GM18517 (cell line): ENCODE results near the gene HS6ST3.
"Not testable (repeated sequence)": the region's sequence is repeated elsewhere in the genome, so short reads cannot be mapped to it uniquely, and the experiment has no call there.

Source experiments
- ATAC-seq: cut with Tn5 transposase; IDR thresholded peaks from one replicate; pipeline ENCODE4 v1.9.1; 2021; ENCODE audit warnings: mild to moderate bottlenecking, moderate library complexity; ENCODE audit not compliant: unreplicated experiment

HS6ST3 gene

DNA sequence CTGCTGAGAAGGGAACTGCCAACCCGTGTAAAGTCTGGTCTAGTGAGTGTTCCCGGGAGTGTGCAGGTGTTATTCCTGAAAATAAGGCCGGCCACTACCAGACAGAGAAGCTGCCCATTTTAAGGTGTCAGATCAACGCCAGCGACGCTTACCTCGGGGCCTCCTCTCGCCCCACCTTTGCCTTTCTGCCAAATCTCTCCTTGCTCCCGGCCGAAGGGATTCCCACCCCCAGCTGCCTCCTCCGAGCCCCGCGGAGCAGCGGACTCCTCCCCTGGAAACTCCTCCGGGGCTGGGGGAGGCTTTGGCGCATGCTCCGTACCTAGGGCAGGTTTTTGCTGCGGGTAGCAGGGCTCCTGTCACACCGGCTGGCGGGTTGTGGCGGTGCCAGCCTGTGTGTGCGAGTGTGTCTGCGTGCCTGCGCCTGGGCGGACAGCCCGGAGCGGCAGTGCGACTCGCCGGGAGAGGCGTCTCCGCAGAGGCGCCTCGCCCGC, at the start of gene HS6ST3:
HS6ST3 (plus strand) TSS at position 359 of the 491 bp plus-strand sequence.
- ATAC-seq, result peak; percentile 49

DNA sequence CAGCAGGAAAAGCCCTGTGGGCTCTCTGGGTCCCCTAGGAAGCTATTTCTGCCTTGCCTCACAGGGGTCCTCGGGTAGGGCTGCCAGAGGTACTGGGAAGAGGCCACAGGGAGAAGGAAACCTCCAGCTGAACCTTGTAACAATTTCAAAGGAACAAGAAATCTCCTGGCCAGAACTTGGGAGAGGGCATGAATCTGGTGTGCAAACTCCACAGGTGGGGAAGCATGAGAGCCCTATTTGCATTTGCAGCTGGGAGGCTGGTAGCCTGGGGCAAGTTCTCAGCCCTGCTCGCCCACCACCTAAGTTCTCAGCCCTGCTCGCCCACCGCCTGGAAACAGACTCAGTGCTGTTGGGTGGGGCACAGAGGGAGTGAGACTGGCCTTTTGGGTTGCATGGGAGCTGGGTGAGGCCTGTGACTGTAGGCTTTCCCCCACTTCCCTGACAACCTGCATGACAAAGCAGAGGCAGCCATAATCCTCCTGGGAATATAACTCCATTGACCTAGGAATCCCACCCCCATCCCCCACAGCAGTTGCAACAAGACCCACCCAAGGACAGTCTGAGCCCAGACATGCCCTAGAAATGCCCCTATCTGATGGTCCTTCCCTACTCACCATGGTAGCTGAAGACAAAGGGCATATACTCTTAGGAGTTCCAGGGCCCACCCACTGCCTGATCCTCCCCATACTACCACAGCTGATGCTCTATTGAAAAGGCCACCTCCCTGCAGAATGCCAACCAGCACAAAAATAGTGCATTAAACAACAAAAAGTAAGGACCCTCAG, 48.4 kb upstream of the HS6ST3 start:
- no peak for ATAC-seq

DNA sequence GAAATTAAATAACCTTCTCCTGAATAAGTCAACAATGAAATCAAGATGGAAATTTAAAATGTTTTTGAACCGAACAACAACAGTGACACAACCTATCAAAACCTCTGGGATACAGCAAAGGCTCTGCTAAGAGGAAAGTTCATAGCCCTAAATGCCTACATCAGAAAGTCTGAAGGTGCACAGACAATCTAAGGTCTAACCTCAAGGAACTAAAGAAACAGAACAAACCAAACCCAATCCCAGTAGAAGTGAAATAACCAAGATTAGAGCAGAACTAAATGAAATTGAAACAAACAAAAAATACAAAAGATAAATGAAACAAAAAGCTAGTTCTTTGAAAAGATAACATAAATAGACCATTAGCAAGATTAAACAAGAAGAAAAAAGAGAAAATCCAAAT, 45.7 kb upstream of the HS6ST3 start:
- ATAC-seq, result no peak

DNA sequence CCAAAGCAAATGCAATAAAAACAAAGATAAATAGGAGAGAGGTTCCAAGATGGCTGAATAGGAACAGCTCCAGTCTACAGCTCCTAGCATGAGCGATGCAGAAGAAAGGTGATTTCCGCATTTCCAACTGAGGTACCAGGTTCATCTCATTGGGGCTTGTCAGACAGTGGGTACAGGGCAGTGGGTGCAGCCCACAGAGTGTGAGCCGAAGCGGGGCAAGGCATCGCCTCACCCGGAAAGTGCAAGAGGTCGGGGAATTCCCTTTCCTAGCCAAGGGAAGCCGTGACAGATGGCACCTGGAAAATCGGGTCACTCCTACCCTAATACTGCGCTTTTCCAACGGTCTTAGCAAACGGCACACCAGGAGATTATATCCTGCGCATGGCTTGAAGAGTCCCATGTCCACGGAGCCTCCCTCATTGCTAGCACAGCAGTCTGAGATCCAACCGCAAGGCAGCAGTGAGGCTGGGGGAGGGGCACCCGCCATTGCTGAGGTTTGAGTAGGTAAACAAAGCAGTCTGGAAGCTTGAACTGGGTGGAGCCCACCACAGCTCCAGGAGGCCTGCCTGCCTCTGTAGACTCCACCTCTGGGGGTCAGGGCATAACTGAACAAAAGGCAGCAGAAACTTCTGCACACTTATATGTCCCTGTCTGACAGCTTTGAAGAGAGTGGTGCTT, 43.3 kb upstream of the HS6ST3 start:
- not testable (repeated sequence) for ATAC-seq

DNA sequence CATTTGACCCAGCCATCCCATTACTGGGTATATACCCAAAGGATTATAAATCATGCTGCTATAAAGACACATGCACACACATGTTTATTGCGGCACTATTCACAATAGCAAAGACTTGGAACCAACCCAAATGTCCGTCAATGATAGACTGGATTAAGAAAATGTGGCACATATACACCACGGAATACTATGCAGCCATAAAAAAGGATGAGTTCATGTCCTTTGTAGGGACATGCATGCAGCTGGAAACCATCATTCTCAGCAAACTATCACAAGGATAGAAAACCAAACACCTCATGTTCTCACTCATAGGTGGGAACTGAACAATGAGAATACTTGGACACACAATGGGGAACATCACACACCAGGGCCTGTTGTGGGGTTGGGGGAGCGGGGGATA, 39.0 kb upstream of the HS6ST3 start:
- not testable (repeated sequence) for ATAC-seq

DNA sequence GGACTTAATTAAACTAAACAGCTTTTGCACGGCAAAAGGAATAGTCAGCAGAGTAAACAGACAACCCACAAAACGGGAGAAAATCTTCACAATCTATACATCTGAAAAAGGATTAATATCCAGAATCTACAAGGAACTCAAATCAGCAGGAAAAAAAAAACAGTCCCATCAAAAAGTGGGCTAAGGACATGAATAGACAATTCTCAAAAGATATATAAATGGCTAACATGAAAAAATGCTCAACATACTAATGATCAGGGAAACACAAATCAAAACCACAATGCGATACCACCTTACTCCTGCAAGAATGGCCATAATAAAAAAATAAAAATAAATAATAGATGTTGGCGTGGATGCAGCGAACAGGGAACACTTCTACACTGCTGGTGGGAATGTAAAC, 38.4 kb upstream of the HS6ST3 start:
- not testable (repeated sequence) for ATAC-seq

DNA sequence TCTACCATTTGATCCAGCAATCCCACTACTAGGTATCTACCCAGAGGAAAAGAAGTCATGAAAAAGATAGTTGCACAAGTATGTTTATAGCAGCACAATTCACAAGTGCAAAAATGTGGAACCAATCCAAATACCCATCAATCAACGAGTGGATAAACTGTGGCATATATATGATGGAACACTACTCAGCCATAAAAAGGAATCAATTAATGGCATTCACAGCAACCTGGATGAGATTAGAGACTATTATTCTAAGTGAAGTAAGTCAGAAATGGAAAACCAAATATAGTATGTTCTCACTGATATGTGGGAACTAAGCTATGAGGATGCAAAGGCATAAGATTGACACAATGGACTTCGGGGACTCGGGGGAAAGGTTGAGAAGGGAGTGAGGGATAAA, 38.0 kb upstream of the HS6ST3 start:
- not testable (repeated sequence) for ATAC-seq

DNA sequence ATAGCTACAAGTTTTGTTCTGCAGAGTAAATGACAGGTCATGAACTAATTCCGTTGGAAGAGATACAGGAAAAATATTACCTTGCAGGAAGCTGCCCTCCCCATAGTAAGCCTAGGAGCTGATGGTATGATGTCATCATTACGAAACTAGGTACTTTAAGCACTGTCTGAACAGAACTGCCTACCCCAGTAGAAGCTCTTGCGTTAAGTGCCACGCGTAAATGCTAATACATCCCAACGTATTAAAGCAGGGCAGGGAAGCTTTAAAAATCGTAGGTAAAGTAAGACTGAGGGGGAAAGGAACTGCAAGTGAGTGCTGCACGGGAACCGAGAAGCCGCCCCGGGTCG, 37.3 kb upstream of the HS6ST3 start:
- ATAC-seq, result peak; percentile 60

DNA sequence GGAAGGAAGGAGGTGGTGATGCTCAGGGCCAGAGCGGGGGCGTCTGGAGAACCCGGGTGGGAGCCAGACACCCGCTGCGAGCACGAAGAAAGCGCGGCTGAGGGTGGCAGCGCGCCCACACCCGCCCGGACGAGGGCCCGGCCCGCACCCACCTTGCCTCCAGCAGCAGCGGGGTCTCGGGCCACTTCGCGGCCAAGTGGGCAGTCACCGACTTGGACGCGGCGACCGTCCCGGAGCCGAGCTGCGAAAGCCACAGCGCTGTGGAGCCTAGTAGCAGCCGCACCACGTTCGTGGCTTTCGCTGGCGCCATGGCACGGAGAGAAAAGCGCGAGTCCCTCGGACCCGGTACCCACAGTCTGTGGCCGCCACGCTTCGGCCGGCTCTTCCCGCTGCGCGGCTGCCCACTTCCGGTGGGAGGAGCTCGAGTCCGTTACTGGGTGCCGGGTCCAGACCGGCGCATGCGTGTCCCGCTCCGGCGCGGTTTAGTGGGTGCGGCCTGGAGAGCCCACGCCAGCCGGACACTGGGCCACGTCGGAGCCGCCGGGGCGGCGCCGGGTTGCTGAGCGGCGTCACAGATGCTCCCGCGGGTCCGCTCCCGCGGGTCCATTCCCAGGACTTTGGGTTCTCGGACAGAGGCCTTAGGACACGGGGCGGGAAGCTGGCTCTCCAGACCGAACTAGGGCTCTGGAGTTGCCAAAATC, 36.8 kb upstream of the HS6ST3 start, which contains the start of gene UGGT2:
UGGT2 (minus strand) TSS at position 399 of the 701 bp plus-strand sequence; CDS start at position 310, 89 bp downstream.
- peak; percentile 94 for ATAC-seq

DNA sequence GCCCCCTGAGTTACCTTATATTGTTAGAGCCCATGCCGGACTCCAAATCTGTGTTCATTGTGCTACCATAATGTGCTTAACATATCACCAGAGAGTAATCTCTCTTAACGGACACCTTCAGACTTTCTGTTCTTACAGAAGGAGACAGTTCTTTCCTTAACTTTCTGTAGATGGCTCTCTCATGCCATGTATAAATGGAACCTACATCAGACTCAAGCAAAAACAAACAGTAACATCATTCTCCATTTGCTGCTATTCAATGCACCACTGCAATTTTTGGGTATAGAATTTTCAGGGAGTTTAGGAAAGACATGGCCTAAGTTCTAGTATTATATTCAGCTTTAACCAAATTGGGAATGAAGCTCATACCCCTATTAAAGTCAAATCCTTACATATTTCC, 24.1 kb upstream of the HS6ST3 start:
- ATAC-seq, result no peak

DNA sequence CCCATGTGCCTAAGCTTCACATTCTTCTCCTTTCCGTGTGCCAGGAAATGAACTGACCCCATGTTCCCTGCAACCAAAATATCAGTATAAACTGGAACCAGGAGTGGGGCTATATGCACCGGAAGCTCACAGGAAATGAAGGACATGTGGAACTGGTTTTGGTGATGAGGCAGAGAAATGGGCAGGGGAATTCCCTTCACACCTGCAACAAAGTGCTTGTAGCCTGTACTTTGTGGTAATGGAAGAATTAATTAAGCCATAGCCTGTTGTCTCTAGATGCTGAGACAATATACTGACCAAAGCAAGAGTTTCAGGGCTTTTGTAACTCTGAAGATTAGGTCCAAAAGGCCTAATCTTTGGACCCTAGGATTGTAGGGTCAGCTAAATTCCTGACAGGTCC, 21.2 kb upstream of the HS6ST3 start:
- ATAC-seq, result no peak

DNA sequence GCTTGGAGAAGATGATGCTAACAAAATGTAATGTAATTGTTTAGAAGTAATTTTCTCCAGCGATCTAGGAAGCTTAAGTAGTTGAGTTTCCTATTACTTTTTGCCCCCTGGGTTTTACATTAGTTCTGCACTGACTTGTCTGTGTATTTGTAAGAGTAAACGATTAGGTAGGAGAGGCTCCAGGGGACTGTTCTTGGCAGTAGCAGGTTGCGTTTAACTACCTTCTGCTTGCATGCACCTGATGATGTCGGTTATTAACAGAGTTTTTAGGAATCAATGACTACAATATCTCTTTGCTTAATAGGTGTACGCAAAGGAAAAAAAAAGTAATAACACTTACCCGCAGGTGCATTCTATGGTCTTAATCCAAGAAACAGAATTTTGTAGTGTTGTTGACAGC, 18.4 kb upstream of the HS6ST3 start:
- no peak for ATAC-seq

DNA sequence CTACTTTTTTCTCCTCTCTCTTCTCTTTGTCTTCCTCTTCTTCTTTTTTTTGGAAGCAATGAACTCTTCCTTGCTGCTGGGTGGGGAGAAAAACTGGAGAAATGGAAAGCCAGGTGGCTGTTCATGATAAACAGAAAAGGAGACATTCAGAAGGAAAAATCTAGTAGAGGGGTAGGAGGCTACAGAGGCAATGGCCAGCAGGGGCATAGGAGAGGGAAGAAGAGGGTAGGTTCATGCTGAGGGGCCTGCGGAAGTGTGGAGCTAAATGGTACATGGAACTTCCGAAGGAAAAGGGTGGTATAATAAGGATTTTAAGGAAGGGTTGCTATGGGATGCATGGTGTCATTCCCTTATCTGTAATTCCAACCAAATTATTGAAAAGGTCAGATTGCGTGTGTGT, 17.5 kb upstream of the HS6ST3 start:
- ATAC-seq, result no peak

DNA sequence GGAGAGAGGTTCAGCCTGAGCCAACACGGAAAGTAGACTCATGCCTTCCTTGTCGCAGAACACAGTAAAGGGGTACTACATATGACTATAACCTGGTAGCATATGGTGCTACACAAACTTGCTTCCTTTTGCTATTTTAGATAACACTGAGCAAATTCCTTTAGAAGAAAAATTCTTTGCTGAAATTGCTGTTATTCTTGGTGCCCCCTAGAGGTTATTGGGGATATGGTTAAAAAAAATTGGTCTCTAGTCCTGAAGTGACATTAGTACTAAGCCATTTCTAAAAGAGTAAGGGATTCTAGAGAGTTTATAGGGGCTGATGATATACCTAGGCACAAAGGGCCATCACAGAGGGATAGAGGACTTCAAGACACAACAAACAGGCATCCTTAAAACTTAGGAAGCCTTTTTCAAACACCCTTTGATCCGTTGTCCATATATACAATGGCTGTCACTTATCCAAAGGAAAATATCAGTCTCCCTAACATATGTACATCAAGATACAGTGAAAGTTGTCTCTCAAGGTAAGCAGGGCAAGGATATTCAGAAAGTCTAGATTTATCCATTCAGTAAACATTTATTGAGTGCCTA, 13.9 kb upstream of the HS6ST3 start:
- ATAC-seq, result peak; percentile 52

DNA sequence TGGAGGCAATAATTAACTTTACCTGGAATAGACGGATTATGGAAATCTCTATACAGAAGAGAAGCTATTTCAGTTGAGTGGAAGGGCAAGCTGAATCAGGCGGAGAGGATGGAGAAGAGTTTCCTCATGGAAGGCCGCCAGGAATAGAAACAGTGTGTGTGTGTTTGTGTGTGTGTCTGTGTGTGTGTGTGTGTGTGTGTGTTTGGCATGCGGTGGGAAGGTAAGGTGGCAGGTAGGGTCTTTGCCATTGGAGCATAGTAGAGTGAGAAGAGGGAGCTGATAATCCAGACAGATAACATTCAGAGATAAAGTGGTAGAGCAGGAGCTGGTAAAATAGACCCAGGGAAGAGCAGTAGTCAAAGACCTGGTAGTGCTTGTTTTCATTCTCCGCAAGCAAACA, 9.2 kb upstream of the HS6ST3 start:
- no peak for ATAC-seq

DNA sequence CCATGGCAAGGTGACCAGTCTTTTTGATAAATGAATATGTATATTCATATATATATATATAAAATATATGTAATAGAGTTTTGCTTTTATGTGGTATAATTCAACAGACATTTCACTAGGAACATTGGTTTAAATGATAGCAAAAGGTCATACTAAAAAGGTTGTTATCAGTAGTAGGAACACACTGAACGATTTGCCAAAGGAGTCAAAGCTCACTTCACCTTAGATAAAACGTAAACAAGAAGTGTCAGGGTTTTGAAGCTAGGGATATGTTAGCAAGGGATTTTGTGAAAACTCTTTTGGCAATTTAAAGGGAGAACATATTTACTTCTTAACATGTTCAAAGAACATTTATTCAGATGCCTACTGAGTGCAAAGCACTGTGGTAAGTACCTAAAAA, 8.0 kb upstream of the HS6ST3 start:
- ATAC-seq, result no peak

DNA sequence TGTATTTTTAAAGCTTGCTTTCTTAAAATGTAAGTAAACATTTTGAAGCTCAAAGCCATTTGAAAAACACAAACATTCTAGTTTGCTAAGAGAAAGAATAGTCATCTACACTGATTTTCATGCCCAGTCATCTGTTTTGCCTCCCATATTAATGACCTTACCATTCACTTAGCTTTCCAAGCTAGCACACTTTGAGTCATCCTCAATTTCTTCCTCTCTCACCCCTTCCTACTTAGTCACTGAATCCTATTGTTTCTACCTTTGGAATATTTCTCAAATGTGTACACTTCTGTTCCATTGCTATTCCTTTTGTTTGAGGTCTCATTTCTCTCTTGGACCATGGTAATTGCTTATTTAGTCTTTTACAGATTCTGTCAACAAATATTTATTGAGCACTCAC, 7.3 kb upstream of the HS6ST3 start:
- no peak for ATAC-seq

DNA sequence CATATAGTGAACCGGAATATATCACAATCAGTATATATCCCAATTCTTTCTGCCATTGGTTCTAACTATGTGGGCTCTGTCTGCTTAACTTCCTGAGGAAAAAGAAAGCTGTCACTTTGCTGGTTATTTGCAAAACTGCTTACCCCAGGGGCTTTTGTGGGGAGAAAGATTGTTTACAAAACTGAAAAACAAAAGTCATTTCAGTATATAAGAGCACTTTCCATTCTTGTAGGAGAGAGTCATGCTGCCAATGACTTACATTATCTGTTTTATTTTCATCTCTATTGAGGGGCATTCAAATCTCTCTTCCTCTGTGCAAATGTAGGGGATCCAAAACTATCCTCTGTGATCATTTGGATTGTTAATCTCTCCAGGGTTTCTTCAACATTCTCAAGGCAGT, 3.2 kb upstream of the HS6ST3 start:
- no peak for ATAC-seq

DNA sequence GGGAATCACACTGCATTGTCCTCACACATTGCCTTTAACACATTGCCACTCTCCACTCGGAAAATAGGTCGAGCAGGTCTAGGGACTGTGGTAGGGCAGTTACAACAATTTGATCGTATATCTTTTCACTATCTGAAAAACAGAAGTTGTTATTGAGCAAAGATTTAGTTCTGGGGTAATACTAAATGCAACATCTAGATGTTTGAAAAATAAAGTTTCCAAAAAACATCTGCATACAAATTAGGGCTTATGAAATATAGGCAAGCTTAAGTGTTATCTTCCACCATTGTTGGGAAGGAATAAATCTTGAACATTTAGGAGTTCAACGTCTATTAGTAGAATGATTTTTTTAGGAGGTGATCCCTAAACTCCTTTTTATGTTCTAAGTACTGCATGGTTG, 768 bp upstream of the HS6ST3 start:
- ATAC-seq, result no peak

DNA sequence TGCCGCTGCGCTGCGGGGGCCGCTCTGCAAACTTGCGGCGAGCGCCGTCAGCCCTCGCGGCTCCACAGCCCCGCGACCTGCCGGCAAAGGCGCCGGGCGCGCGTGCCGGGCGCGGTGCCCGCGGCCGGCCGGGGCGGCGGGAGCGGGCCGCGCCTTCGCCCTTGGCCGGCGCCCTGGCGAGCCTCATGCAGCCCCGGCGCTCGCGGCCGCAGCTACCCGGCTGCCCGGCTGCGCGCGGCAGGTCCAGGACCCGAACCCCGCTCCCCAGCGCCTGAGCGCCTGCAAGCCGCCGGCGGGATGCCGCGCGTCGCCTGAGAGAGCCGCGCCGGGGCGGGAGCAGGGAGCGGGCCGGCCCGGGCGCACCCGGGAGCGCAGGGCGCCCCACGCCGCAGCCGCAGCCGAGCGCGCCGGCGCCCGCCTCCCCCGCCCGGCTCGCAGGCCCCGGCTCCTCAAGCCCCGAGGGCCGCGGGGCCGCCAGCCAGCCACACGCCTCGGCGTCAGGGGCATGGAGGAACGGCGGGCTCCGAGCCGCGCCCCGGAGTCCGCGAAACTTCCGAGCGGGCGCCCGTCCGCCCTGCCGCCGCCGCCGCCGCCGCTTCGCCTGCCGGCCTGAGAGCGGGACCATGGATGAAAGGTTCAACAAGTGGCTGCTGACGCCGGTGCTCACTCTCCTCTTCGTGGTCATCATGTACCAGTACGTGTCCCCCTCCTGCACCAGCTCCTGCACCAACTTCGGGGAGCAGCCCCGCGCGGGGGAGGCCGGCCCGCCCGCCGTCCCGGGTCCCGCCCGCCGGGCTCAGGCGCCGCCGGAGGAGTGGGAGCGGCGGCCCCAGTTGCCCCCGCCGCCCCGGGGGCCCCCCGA, 564 bp downstream of the HS6ST3 start:
- peak; percentile 41 for ATAC-seq
